Muscle layer of colon (tissue), 2 donors: ENCODE results near the gene KCP.

ENCODE experiments used
- H3K27ac ChIP-seq: one replicate; pipeline ENCODE4 v1.7.0; 2013; ENCODE audit warnings: low read depth, mild to moderate bottlenecking, low read length, moderate library complexity
- H3K27me3 ChIP-seq, 2 donors: one replicate each; pipeline ENCODE4 v1.7.0; 2013; ENCODE audit warnings: low read length in 2 of 2, mild to moderate bottlenecking in 2 of 2; ENCODE audit not compliant: insufficient read depth in 2 of 2, control insufficient read depth in 1 of 2
- H3K36me3 ChIP-seq: one replicate; pipeline ENCODE4 v1.7.0; 2013; ENCODE audit warnings: mild to moderate bottlenecking, low read length; ENCODE audit not compliant: insufficient read depth
- H3K4me1 ChIP-seq: one replicate; pipeline ENCODE4 v1.7.0; 2013; ENCODE audit warnings: mild to moderate bottlenecking, low read length; ENCODE audit not compliant: insufficient read depth
- H3K4me3 ChIP-seq, 2 donors: one replicate each; pipeline ENCODE4 v1.7.0; 2013; ENCODE audit warnings: low read length in 2 of 2, low read depth in 1 of 2, mild to moderate bottlenecking in 1 of 2, moderate library complexity in 1 of 2
- H3K9ac ChIP-seq: one replicate; pipeline ENCODE4 v1.7.0; 2013; ENCODE audit warnings: low read length
- H3K9me3 ChIP-seq: one replicate; pipeline ENCODE4 v1.7.0; 2013; ENCODE audit warnings: mild to moderate bottlenecking, low read length
- donor health status: abdominal sarcoma.
- donor health status: Adenocarcinoma of cecum.

Gene KCP

GRCh38 chr7:128848289-128849155 lies 62.0 kb downstream of the KCP start:
- H3K27ac ChIP-seq = no peak overlapping the region
- no peaks in the 10 kb centered on the region for H3K9me3 ChIP-seq
- no peaks in the 10 kb centered on the region for H3K27me3 ChIP-seq
- H3K4me3 ChIP-seq = no peak overlapping the region
- no peak overlapping the region for H3K9ac ChIP-seq
- no peaks in the 10 kb centered on the region for H3K4me1 ChIP-seq
- peaks cover 100% of the 10 kb centered on the region for H3K36me3 ChIP-seq

DNA sequence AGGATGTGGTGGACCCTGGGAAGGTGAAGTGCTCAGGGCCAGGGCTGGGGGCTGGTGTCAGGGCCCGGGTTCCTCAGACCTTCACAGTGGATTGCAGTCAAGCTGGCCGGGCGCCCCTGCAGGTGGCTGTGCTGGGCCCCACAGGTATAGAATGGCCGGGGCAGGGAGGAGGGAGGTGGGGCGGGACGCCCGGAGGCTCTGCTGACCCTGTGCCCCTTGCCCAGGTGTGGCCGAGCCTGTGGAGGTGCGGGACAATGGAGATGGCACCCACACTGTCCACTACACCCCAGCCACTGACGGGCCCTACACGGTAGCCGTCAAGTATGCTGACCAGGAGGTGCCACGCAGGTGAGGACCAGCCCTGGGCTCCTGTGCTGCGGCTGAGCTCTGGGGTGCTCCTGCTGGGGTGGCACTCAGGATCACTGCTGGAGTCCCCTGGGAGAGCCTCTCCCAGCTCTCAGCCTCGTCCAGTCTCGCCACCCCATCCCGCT lies 62.7 kb downstream of the KCP start:
- Histone ChIP-seq H3K36me3 (peaks cover 100% of the 10 kb centered on the region), H3K9me3 (no peaks in the 10 kb centered on the region), H3K9ac (no peak overlapping the region), H3K4me1 (no peaks in the 10 kb centered on the region), H3K27me3 (no peaks in the 10 kb centered on the region), H3K4me3 (no peak overlapping the region), H3K27ac (no peak overlapping the region)

- H3K36me3 ChIP-seq = peaks cover 100% of the 10 kb centered on the region
- no peak overlapping the region for H3K27ac ChIP-seq
- H3K27me3 ChIP-seq = no peaks in the 10 kb centered on the region
- no peaks in the 10 kb centered on the region for H3K9me3 ChIP-seq
- no peak overlapping the region for H3K9ac ChIP-seq
- no peaks in the 10 kb centered on the region for H3K4me1 ChIP-seq
- no peak overlapping the region for H3K4me3 ChIP-seq
Observed at GRCh38 chr7:128846781-128847444, 63.6 kb downstream of the KCP start.

- peaks cover 100% of the 10 kb centered on the region for H3K36me3 ChIP-seq
Observed at GRCh38 chr7:128845987-128846386, 64.5 kb downstream of the KCP start.

DNA sequence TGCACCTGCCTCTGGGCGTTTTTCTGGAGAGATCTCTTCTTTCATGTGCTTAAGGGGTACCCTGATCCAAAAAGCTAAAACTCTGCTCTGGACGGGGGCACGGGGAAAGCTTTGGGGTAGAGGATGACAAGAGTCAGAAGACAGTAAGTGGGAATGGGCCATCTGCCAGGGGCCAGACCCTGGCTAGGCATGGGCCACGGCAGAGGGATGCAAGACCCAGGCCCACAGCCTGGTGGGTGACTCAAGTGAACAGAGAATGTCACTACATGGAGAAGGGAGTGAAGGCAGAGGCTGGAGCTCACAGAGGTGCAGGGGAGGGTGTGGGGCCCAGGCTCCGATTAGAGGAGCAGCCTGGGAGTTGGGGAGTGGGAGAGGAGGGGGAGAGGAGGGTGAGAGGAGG lies 65.0 kb downstream of the KCP start:
- H3K27ac ChIP-seq = no peak overlapping the region
- no peaks in the 10 kb centered on the region for H3K4me1 ChIP-seq
- no peak overlapping the region for H3K4me3 ChIP-seq
- H3K27me3 ChIP-seq = no peaks in the 10 kb centered on the region
- peaks cover 100% of the 10 kb centered on the region for H3K36me3 ChIP-seq
- H3K9me3 ChIP-seq = no peaks in the 10 kb centered on the region
- H3K9ac ChIP-seq = no peak overlapping the region

More at GRCh38 chr7:128845987-128846386, 64.5 kb downstream of the KCP start:
- Histone ChIP-seq H3K9me3 (no peaks in the 10 kb centered on the region), H3K27ac (no peak overlapping the region), H3K4me3 (no peak overlapping the region), H3K27me3 (no peaks in the 10 kb centered on the region), H3K4me1 (no peaks in the 10 kb centered on the region), H3K9ac (no peak overlapping the region)

DNA sequence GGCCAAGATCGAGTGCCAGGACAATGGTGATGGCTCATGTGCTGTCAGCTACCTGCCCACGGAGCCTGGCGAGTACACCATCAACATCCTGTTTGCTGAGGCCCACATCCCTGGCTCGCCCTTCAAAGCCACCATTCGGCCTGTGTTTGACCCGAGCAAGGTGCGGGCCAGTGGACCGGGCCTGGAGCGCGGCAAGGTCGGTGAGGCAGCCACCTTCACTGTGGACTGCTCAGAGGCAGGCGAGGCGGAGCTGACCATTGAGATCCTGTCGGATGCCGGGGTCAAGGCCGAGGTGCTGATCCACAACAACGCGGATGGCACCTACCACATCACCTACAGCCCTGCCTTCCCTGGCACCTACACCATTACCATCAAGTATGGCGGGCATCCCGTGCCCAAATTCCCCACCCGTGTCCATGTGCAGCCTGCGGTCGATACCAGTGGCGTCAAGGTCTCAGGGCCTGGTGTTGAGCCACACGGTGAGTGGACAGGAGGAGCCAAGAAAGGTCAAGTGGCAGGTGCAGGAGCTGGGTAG lies 65.7 kb downstream of the KCP start:
- no peaks in the 10 kb centered on the region for H3K4me1 ChIP-seq
- H3K27ac ChIP-seq = no peak overlapping the region
- H3K9me3 ChIP-seq = no peaks in the 10 kb centered on the region
- H3K4me3 ChIP-seq = no peak overlapping the region
- peaks cover 100% of the 10 kb centered on the region for H3K36me3 ChIP-seq
- no peak overlapping the region for H3K9ac ChIP-seq
- no peaks in the 10 kb centered on the region for H3K27me3 ChIP-seq

GRCh38 chr7:128843938-128844621 lies 66.4 kb downstream of the KCP start:
- Histone ChIP-seq H3K4me1 (no peaks in the 10 kb centered on the region), H3K36me3 (peaks cover 100% of the 10 kb centered on the region), H3K9ac (no peak overlapping the region), H3K27me3 (no peaks in the 10 kb centered on the region), H3K9me3 (no peaks in the 10 kb centered on the region), H3K4me3 (no peak overlapping the region), H3K27ac (no peak overlapping the region)

- Histone ChIP-seq H3K4me1 (no peaks in the 10 kb centered on the region), H3K27me3 (no peaks in the 10 kb centered on the region), H3K9me3 (no peaks in the 10 kb centered on the region), H3K9ac (no peak overlapping the region), H3K36me3 (peaks cover 100% of the 10 kb centered on the region), H3K4me3 (no peak overlapping the region), H3K27ac (peak overlapping the region; percentile 2)
Observed at GRCh38 chr7:128842674-128843641, 67.6 kb downstream of the KCP start.

GRCh38 chr7:128841921-128842673 lies 68.4 kb downstream of the KCP start:
- Histone ChIP-seq H3K36me3 (peaks cover 100% of the 10 kb centered on the region), H3K27ac (peak overlapping the region; percentile 2), H3K4me1 (no peaks in the 10 kb centered on the region), H3K9me3 (no peaks in the 10 kb centered on the region), H3K27me3 (no peaks in the 10 kb centered on the region), H3K4me3 (no peak overlapping the region), H3K9ac (no peak overlapping the region)

DNA sequence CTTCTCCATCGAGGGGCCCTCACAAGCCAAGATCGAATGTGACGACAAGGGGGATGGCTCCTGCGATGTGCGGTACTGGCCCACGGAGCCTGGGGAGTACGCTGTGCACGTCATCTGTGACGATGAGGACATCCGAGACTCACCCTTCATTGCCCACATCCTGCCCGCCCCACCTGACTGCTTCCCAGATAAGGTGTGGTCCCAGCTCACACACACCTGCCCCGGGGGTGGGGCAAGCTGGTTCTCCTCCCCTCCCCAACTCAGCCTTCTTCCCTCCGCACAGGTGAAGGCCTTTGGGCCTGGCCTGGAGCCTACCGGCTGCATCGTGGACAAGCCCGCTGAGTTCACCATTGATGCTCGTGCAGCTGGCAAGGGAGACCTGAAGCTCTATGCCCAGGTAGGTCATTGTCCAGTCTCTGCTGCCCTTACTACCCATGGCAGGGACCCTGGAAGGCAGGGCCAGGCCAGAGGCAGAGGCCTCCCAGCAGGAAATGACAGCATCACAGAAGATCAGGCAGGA lies 69.3 kb downstream of the KCP start:
- Histone ChIP-seq H3K36me3 (peaks cover 100% of the 10 kb centered on the region), H3K27ac (no peak overlapping the region), H3K27me3 (no peaks in the 10 kb centered on the region), H3K4me3 (no peak overlapping the region), H3K9ac (no peak overlapping the region), H3K9me3 (no peaks in the 10 kb centered on the region), H3K4me1 (peaks cover 7% of the 10 kb centered on the region)
